Measurements from ENCODE around the gene TMEM19. TPM values are rescaled to one million over a fixed set of nuclear protein-coding genes. Genes with fewer than 3 reads are reported as not detected.

TMEM19 gene
- total RNA-seq = 26.3 TPM
- polyA plus RNA-seq (ENCODE audit: insufficient read depth in 1 of 8, insufficient read length in 8 of 8, low replicate concordance in 1 of 8) = 10 to 100 TPM; 18.3 to 28.8 (median 25.8) TPM
- long read RNA-seq, donor 1, full-length matches to known transcripts = 4 of 4 reads
- long read RNA-seq, donor 1, partial matches to known transcripts = 0 of 4 reads
- long read RNA-seq, donor 1, other reads (novel, unspliced or antisense) = 0 of 4 reads
- long read RNA-seq, donor 2, full-length matches to known transcripts = 1 of 1 reads
- long read RNA-seq, donor 2, partial matches to known transcripts = 0 of 1 reads
- long read RNA-seq, donor 2, other reads (novel, unspliced or antisense) = 0 of 1 reads
- long read RNA-seq, donor 3, full-length matches to known transcripts = 6 of 6 reads
- long read RNA-seq, donor 3, partial matches to known transcripts = 0 of 6 reads
- long read RNA-seq, donor 3, other reads (novel, unspliced or antisense) = 0 of 6 reads
- long read RNA-seq, donor 4, full-length matches to known transcripts = 12 of 12 reads
- long read RNA-seq, donor 4, partial matches to known transcripts = 0 of 12 reads
- long read RNA-seq, donor 4, other reads (novel, unspliced or antisense) = 0 of 12 reads
- long read RNA-seq, donor 5, full-length matches to known transcripts = 4 of 18 reads
- long read RNA-seq, donor 5, partial matches to known transcripts = 14 of 18 reads
- long read RNA-seq, donor 5, other reads (novel, unspliced or antisense) = 0 of 18 reads
- long read RNA-seq, donor 6, full-length matches to known transcripts = 5 of 5 reads
- long read RNA-seq, donor 6, partial matches to known transcripts = 0 of 5 reads
- long read RNA-seq, donor 6, other reads (novel, unspliced or antisense) = 0 of 5 reads
- long read RNA-seq, donor 7, full-length matches to known transcripts = 4 of 4 reads
- long read RNA-seq, donor 7, partial matches to known transcripts = 0 of 4 reads
- long read RNA-seq, donor 7, other reads (novel, unspliced or antisense) = 0 of 4 reads
- long read RNA-seq, donor 8, full-length matches to known transcripts = 6 of 6 reads
- long read RNA-seq, donor 8, partial matches to known transcripts = 0 of 6 reads
- long read RNA-seq, donor 8, other reads (novel, unspliced or antisense) = 0 of 6 reads
- long read RNA-seq, donor 9, full-length matches to known transcripts = 6 of 6 reads
- long read RNA-seq, donor 9, partial matches to known transcripts = 0 of 6 reads
- long read RNA-seq, donor 9, other reads (novel, unspliced or antisense) = 0 of 6 reads
- long read RNA-seq, donor 10, full-length matches to known transcripts = 7 of 7 reads
- long read RNA-seq, donor 10, partial matches to known transcripts = 0 of 7 reads
- long read RNA-seq, donor 10, other reads (novel, unspliced or antisense) = 0 of 7 reads
- long read RNA-seq, donor 11, full-length matches to known transcripts = 3 of 3 reads
- long read RNA-seq, donor 11, partial matches to known transcripts = 0 of 3 reads
- long read RNA-seq, donor 11, other reads (novel, unspliced or antisense) = 0 of 3 reads

DNA sequence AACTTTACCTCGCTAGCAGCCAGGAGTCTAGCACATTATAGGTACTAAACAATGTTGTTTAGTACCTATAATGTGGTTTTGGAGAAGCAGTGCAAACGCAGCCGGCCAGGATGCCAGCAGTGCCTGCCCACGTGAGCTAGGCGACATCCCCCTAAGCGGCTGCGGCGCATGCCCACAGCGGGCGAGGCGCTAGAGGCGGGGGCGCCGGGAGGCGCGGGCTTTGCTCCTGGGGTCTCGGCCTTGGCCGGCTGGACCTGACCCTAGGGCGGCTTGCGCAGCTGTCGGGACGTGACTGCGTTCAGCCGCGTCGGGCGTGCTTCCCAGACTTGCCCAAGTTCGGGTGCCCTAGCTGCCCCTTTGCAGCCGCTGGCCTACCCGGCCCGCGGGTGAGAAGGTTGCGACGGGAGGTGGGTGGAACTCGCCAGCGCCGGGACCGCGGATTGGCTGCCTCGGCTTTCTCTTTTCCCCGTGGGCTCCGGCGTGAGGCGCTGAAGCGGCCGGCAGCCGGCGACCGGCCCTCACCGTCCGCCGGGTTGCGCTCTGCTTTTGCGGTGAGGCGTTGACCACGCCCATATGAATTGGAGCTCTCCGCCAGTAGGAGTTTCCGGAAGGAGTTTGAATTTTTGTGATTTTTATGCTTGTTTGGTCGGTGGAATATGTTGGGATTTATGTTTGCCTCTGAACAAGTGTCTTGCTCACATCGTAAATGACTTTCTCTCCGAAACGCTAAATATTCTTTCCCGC is at the start of gene TMEM19:
TSS of gene TMEM19 (plus strand) at position 169 of the 744 bp plus-strand sequence. CDS start 599 bp downstream, outside the sequence.
- under 1% methylated on average over 48 of the region's 63 CpGs for WGBS (ENCODE audit: insufficient coverage)
- peak; percentile 96 for DNase-seq
- Histone ChIP-seq H3K9me3 (replicated peaks; ENCODE audit: control insufficient read depth, low read depth, low read length) (no peaks in the 10 kb centered on the region), H3K36me3 (ENCODE audit: control insufficient read depth, insufficient read depth, low read length) (no peaks in the 10 kb centered on the region), H3K27me3 (ENCODE audit: control insufficient read depth, insufficient read depth, low read length) (no peaks in the 10 kb centered on the region), H3K4me3 (ENCODE audit: low read length) (peak within 1 kb of the TSS; percentile 80), H3K4me1 (ENCODE audit: control insufficient read depth, insufficient read depth, low read length) (peaks cover 11% of the 10 kb centered on the region), H3K27ac (ENCODE audit: low read length) (peak within 1 kb of the TSS; percentile 92)

DNA sequence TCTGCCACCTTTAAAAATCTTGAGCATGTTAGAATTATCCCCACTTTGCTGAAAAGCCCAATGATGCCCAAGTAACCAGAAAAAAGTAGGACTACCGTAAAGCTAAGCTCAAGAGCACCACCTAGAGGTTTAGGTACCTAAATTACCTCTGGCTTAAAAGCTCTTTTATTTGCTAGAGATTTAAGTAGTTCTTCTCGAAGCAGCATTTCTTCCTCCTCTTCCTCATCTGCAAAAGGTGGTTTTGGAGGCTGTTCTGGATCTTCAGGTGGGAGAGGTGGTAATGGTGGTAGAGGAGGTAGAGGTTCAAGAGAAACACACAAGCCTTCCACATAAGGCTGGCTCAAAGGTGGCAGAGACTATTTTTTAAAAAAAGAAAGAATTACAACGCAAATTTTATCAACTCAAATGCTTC is 49.2 kb upstream of the TMEM19 start:
- WGBS (ENCODE audit: insufficient coverage) = no CpG with 5 or more reads among the region's 3 CpGs
- DNase-seq = peak; percentile 68
- H3K36me3 ChIP-seq (ENCODE audit: control insufficient read depth, insufficient read depth, low read length) = peaks cover 32% of the 10 kb centered on the region

DNA sequence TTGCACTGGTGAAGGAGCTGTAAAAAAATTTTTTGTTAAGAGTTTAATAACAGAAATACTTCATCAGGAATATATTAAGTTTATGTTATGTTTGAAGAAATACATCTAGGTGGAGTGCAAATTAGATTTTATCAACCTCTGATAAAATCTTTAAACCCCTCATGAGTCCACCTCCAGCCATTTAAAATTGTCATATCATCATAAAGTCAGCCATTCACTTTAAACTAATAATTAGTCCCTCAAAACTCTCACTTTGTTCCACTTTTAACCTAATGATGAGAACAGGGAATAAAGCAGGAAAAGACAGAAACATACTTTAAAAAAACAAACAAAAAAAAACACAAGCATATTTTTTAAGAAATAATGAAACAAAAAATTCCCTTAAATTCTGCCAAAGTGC is 47.4 kb upstream of the TMEM19 start:
- no peaks in the 10 kb centered on the region for H3K9me3 ChIP-seq (replicated peaks; ENCODE audit: control insufficient read depth, low read depth, low read length)
- DNase-seq = no peak
- peaks cover 32% of the 10 kb centered on the region for H3K36me3 ChIP-seq (ENCODE audit: control insufficient read depth, insufficient read depth, low read length)
- no peaks in the 10 kb centered on the region for H3K4me1 ChIP-seq (ENCODE audit: control insufficient read depth, insufficient read depth, low read length)
- no peak overlapping the region for H3K4me3 ChIP-seq (ENCODE audit: low read length)
- H3K27ac ChIP-seq (ENCODE audit: low read length) = no peak overlapping the region
- H3K27me3 ChIP-seq (ENCODE audit: control insufficient read depth, insufficient read depth, low read length) = no peaks in the 10 kb centered on the region

More for the DNA sequence above, 49.2 kb upstream of the TMEM19 start:
- Histone ChIP-seq H3K4me1 (ENCODE audit: control insufficient read depth, insufficient read depth, low read length) (no peaks in the 10 kb centered on the region), H3K27ac (ENCODE audit: low read length) (no peak overlapping the region), H3K4me3 (ENCODE audit: low read length) (no peak overlapping the region), H3K9me3 (replicated peaks; ENCODE audit: control insufficient read depth, low read depth, low read length) (no peaks in the 10 kb centered on the region), H3K27me3 (ENCODE audit: control insufficient read depth, insufficient read depth, low read length) (no peaks in the 10 kb centered on the region)

DNA sequence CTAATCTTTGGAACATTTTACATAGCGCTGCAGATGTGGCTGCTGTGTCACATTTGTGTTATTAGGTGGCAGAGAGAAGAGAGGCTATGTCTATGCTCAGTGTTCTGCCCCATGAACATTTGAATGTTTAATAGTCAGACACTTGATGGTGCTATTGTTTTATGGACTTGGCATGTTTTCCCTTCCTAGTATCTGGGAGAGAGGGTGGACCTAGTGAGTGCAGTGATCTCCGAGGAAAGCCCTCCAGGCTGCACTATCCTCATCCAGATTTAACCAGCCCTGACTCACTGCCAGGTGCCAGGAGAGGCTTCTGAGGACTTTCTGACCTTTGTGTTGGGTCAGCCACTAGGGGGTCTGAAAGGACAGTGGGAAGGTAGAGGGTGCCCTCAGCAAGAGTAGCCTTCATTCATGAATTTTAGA is 46.5 kb upstream of the TMEM19 start:
- no peak overlapping the region for H3K4me3 ChIP-seq (ENCODE audit: low read length)
- no CpG with 5 or more reads among the region's 2 CpGs for WGBS (ENCODE audit: insufficient coverage)
- H3K9me3 ChIP-seq (replicated peaks; ENCODE audit: control insufficient read depth, low read depth, low read length) = no peaks in the 10 kb centered on the region
- H3K27ac ChIP-seq (ENCODE audit: low read length) = no peak overlapping the region
- H3K36me3 ChIP-seq (ENCODE audit: control insufficient read depth, insufficient read depth, low read length) = peaks cover 29% of the 10 kb centered on the region
- no peaks in the 10 kb centered on the region for H3K27me3 ChIP-seq (ENCODE audit: control insufficient read depth, insufficient read depth, low read length)
- DNase-seq = no peak
- no peaks in the 10 kb centered on the region for H3K4me1 ChIP-seq (ENCODE audit: control insufficient read depth, insufficient read depth, low read length)

DNA sequence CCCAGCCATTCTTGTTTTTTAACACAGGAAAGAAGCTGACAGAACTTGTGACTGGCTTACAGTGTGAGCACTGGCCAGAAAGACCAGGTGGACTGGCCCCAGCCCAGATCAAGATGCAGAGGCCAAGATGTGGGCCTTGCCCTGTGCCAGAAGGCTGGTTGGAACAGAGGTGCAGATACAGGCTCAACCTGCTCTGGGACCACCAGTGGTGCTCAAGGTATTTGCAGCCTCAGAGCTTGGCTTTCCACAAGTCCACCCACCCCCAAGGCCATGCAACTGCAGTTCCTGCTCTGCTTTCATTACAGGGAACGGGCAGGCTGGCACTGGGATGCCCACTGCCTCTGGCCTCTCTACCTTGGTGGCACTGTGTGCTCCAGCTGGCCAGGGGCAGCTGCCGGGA is 45.6 kb upstream of the TMEM19 start:
- Histone ChIP-seq H3K4me3 (ENCODE audit: low read length) (no peak overlapping the region), H3K27me3 (ENCODE audit: control insufficient read depth, insufficient read depth, low read length) (no peaks in the 10 kb centered on the region), H3K36me3 (ENCODE audit: control insufficient read depth, insufficient read depth, low read length) (peaks cover 29% of the 10 kb centered on the region), H3K4me1 (ENCODE audit: control insufficient read depth, insufficient read depth, low read length) (no peaks in the 10 kb centered on the region), H3K27ac (ENCODE audit: low read length) (no peak overlapping the region), H3K9me3 (replicated peaks; ENCODE audit: control insufficient read depth, low read depth, low read length) (no peaks in the 10 kb centered on the region)
- no peak for DNase-seq
- WGBS (ENCODE audit: insufficient coverage) = 100% methylated on average over 1 of the region's 2 CpGs

DNA sequence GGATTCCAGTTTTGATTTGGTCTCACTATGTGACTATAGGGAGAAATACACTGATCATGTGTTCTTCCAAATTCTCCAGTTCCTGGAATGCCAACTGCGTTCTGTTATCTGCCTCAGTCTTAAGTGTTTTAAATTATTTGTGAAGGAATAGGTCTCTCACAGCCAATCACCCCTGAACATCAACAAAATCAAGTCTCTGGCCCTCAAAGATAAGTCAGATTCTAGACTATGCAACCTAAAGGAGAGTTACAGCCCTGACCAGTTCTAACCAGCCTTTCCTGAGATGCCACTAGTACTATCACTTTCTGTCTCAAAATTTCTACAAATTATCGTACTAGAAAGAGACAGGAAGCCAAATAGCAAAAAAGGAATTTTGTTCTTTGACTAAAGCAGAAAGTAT is 44.5 kb upstream of the TMEM19 start:
- no peak for DNase-seq
- no peaks in the 10 kb centered on the region for H3K9me3 ChIP-seq (replicated peaks; ENCODE audit: control insufficient read depth, low read depth, low read length)
- no peaks in the 10 kb centered on the region for H3K4me1 ChIP-seq (ENCODE audit: control insufficient read depth, insufficient read depth, low read length)
- no peak overlapping the region for H3K4me3 ChIP-seq (ENCODE audit: low read length)
- H3K27me3 ChIP-seq (ENCODE audit: control insufficient read depth, insufficient read depth, low read length) = no peaks in the 10 kb centered on the region
- peaks cover 27% of the 10 kb centered on the region for H3K36me3 ChIP-seq (ENCODE audit: control insufficient read depth, insufficient read depth, low read length)
- no peak overlapping the region for H3K27ac ChIP-seq (ENCODE audit: low read length)
- no CpG with 5 or more reads among the region's 2 CpGs for WGBS (ENCODE audit: insufficient coverage)

DNA sequence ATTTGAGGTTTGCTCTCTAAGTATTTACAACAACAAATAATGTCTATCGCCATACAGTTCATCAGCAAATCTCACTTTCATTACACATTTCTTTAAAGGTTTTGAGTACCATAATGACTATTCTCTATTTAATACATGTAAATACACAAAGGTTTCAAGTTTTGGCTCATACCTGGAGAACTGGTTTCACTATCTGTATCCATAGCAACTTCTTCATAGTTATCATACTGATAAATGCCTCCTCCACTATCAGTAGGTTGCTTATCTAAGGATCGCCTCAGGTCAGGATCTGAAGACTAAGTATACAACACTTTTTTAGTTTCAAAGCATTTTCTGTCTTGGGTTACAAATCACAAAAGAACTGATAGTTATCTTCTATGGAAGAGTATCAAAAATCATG is 43.6 kb upstream of the TMEM19 start:
- no peak for DNase-seq
- Histone ChIP-seq H3K4me3 (ENCODE audit: low read length) (no peak overlapping the region), H3K9me3 (replicated peaks; ENCODE audit: control insufficient read depth, low read depth, low read length) (no peaks in the 10 kb centered on the region), H3K27me3 (ENCODE audit: control insufficient read depth, insufficient read depth, low read length) (no peaks in the 10 kb centered on the region), H3K27ac (ENCODE audit: low read length) (no peak overlapping the region), H3K36me3 (ENCODE audit: control insufficient read depth, insufficient read depth, low read length) (peaks cover 25% of the 10 kb centered on the region), H3K4me1 (ENCODE audit: control insufficient read depth, insufficient read depth, low read length) (no peaks in the 10 kb centered on the region)
- WGBS (ENCODE audit: insufficient coverage) = no CpG with 5 or more reads among the region's 2 CpGs

DNA sequence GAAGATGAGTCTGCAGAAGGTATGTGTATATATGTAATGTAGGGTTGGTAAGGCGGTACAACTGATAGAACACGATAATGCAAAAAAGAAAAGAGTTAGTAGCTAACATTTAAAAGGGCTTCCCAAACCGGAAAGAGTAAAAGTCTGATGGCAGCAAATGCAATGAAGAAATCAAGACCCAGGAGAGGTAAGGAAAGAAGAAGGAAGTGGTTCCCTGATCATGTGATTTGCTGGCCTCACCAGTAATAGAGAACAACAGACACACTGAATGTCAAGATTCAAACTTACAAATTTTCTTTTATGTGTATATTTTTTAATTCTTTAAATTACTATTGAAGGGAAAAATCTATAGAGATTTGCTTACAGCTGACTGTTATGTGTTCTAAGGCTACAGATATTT is 40.6 kb upstream of the TMEM19 start:
- Histone ChIP-seq H3K27ac (ENCODE audit: low read length) (no peak overlapping the region), H3K36me3 (ENCODE audit: control insufficient read depth, insufficient read depth, low read length) (peaks cover 16% of the 10 kb centered on the region), H3K27me3 (ENCODE audit: control insufficient read depth, insufficient read depth, low read length) (no peaks in the 10 kb centered on the region), H3K4me3 (ENCODE audit: low read length) (no peak overlapping the region), H3K4me1 (ENCODE audit: control insufficient read depth, insufficient read depth, low read length) (no peaks in the 10 kb centered on the region), H3K9me3 (replicated peaks; ENCODE audit: control insufficient read depth, low read depth, low read length) (no peaks in the 10 kb centered on the region)
- 63% methylated on average over 3 of the region's 3 CpGs for WGBS (ENCODE audit: insufficient coverage)
- peak; percentile 69 for DNase-seq

DNA sequence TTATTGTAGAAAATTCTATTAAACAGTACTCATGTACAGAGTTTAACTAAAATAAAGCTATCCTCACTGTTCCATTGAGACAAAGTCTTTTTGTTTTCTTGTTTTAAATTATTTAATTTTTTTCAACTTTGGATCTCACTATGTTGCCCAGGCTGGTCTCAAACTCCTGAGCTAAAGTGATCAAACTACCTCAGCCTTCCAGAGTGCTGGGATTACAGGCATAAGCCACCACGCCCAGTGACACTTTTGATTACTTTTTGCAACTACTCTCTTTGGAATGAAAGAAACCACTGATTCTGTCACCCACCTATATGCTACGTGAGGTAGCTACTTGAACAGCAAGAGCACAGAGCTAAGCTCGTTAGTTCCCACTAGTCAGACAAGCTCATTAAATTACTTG is 39.4 kb upstream of the TMEM19 start:
- H3K36me3 ChIP-seq (ENCODE audit: control insufficient read depth, insufficient read depth, low read length) = peaks cover 10% of the 10 kb centered on the region
- 97% methylated on average over 3 of the region's 3 CpGs for WGBS (ENCODE audit: insufficient coverage)
- DNase-seq = no peak

More for the DNA sequence above, 39.4 kb upstream of the TMEM19 start:
- no peaks in the 10 kb centered on the region for H3K4me1 ChIP-seq (ENCODE audit: control insufficient read depth, insufficient read depth, low read length)
- no peaks in the 10 kb centered on the region for H3K9me3 ChIP-seq (replicated peaks; ENCODE audit: control insufficient read depth, low read depth, low read length)
- H3K4me3 ChIP-seq (ENCODE audit: low read length) = no peak overlapping the region
- no peaks in the 10 kb centered on the region for H3K27me3 ChIP-seq (ENCODE audit: control insufficient read depth, insufficient read depth, low read length)
- no peak overlapping the region for H3K27ac ChIP-seq (ENCODE audit: low read length)
